Vagina (tissue), 2 donors: ENCODE results near the gene ELOVL3.

Experiments
- POLR2A ChIP-seq, 2 donors: fragments of 450-650 bp; IDR thresholded peaks; one replicate each; pipeline ENCODE4 v1.6.1; 2017; ENCODE audit warnings: antibody characterized with exemption in 2 of 2, mild to moderate bottlenecking in 2 of 2, moderate library complexity in 2 of 2
- POLR2AphosphoS5 ChIP-seq, 2 donors: sonication (generic); formaldehyde crosslinking; IDR thresholded peaks; one replicate each; pipeline ENCODE4 v1.9.0; 2017; ENCODE audit warnings: antibody characterized with exemption in 2 of 2, mild to moderate bottlenecking in 2 of 2, low read depth in 1 of 2; ENCODE audit not compliant: insufficient read depth in 1 of 2
- TF ChIP-seq, protein P1 (sequence below), 3 experiments: fragments of 450-650 bp in 2 of 3; fragments of 200-600 bp in 1 of 3; sonication (generic) in 1 of 3; IDR thresholded peaks; one replicate each; pipeline ENCODE4 v1.5.1; 2017 to 2019; ENCODE audit warnings: antibody characterized with exemption in 3 of 3, mild to moderate bottlenecking in 2 of 3, moderate library complexity in 2 of 3

GRCh38 chr10:102200751-102201640, 25.1 kb upstream of the ELOVL3 start:
- TF ChIP-seq, protein P1, sequence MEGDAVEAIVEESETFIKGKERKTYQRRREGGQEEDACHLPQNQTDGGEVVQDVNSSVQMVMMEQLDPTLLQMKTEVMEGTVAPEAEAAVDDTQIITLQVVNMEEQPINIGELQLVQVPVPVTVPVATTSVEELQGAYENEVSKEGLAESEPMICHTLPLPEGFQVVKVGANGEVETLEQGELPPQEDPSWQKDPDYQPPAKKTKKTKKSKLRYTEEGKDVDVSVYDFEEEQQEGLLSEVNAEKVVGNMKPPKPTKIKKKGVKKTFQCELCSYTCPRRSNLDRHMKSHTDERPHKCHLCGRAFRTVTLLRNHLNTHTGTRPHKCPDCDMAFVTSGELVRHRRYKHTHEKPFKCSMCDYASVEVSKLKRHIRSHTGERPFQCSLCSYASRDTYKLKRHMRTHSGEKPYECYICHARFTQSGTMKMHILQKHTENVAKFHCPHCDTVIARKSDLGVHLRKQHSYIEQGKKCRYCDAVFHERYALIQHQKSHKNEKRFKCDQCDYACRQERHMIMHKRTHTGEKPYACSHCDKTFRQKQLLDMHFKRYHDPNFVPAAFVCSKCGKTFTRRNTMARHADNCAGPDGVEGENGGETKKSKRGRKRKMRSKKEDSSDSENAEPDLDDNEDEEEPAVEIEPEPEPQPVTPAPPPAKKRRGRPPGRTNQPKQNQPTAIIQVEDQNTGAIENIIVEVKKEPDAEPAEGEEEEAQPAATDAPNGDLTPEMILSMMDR (IDR thresholded peaks at IDR 0.05) = no peak
- TF ChIP-seq POLR2A (IDR thresholded peaks at IDR 0.05) (no peak), POLR2AphosphoS5 (IDR thresholded peaks at IDR 0.05; ENCODE audit: insufficient read depth in 1 of 2, low read depth in 1 of 2) (no peak)
